ENCODE results near the gene MICU2.

DNA sequence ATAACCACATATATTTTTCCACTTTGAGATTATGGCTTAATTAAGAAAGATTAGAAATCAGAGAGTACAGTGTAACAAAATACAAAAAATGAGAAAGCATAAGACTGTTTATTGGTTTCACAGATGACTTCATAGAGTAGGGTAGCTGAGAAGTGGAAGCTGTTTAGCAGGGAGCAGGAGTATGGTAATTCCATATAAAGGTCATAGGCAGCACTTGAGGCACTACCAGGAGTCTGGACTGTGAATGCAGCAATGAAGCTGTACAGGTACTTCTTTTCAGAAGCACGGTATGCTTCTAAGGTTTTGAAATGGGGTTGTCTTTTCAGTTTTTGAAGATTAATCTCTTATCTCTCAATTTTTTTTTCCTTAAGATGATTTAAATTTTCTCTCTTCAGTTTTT is 69.2 kb downstream of the MICU2 start:
- TF ChIP-seq, protein P1, sequence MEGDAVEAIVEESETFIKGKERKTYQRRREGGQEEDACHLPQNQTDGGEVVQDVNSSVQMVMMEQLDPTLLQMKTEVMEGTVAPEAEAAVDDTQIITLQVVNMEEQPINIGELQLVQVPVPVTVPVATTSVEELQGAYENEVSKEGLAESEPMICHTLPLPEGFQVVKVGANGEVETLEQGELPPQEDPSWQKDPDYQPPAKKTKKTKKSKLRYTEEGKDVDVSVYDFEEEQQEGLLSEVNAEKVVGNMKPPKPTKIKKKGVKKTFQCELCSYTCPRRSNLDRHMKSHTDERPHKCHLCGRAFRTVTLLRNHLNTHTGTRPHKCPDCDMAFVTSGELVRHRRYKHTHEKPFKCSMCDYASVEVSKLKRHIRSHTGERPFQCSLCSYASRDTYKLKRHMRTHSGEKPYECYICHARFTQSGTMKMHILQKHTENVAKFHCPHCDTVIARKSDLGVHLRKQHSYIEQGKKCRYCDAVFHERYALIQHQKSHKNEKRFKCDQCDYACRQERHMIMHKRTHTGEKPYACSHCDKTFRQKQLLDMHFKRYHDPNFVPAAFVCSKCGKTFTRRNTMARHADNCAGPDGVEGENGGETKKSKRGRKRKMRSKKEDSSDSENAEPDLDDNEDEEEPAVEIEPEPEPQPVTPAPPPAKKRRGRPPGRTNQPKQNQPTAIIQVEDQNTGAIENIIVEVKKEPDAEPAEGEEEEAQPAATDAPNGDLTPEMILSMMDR (IDR thresholded peaks at IDR 0.05), result no peak
- no peak for TF ChIP-seq POLR2A (IDR thresholded peaks at IDR 0.05)
